Forelimb muscle (tissue), 1 donor: ENCODE results near the gene ACOT8. TPM values are rescaled to one million over a fixed set of nuclear protein-coding genes. Genes with fewer than 3 reads are reported as not detected.
"Not testable (repeated sequence)": the region's sequence is repeated elsewhere in the genome, so short reads cannot be mapped to it uniquely, and the experiment has no call there.

Source experiments
- DNase-seq: peaks from one replicate; pipeline ENCODE4 v3.0.0-alpha.2; 2013; ENCODE audit warnings: low read depth
- polyA plus RNA-seq: library from polyadenylated mRNA; unstranded; fragments of 120-200 nt; gene quantifications from one replicate; pipeline ENCODE4 v1.2.1, GENCODE V29; 2013; ENCODE audit not compliant: insufficient read length

The ACOT8 gene
- polyA plus RNA-seq: 23.4 TPM

GRCh38 chr20:45857114-45857881, at the start of gene ACOT8, which contains the start of gene ZSWIM3:
TSS of gene ACOT8 (minus strand) at chr20:45857392. CDS start at chr20:45857315, 77 bp downstream.
TSS of gene ZSWIM3 (plus strand) at chr20:45857614. CDS start at chr20:45857826, 212 bp downstream.
- DNase-seq: peak; percentile 100

DNA sequence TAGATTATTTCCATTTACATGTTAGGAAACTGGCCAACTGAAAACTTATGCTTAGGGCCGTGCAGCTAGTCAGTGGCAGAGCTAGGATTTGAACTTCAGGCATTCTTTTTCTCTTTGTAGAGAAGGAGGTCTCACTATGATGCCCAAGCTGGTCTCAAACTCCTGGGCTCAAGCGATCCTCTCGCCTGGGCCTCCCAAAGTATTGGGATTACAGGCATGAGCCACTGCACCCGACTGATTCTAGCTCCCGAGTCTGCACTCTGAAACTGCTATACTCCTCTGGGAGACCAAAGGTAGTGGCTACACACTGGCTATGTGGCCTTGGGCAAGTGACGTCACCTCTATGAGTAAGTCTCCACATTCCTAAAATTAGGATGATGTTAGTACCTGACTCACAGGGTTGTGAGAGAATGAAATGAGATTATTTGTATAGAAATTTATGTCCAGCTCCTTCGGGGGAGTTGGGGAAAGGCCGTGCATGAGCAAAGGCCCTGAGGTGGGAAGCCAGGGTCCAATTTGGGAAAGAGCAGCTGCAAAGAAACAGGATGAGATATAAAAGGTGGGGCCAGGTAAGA, 48.4 kb upstream of the ACOT8 start:
- DNase-seq: no peak

DNA sequence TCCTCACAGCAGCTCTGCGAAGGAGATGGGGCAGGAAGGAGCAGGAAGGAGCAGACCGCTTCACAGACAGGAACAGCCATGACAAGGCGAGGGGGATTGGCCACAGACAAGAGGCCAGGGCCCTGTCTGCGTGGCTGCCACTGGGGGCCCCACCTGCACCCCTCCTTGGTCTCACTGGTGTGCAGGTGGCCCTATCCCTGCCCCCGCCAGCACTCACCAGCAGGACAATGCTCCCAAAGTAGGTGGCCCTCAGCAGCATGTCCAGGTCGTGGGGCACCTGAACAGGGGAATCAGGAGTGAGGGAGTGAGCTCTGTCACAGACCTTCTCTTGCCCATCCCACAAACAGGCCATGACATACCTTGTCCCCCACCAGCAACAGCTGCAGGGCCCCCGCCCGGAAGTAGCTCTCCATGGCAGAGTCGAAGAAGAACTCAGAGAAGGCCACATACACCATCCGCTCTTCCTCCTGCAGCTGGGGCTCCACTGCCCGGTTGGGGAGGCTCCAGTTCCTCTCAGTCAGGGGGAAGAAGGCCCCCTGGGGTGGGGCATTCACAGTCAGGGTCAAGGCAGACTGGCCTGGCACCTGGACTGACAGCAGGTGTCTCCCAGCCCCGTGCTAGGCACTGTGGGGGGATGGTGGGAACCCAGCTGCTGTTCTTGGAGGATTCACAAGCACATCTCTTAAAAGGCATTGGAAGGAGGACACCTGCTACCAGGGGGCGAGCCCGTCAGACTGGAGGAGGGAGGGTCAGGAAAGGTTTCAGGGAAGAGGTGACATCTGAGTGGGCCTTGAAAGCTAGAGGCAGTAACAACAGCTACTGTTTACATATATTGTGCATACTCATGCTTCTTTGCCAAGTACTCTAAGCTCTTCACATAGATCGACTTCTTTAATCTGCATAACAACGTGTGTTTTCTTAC, 47.7 kb upstream of the ACOT8 start:
- no peak for DNase-seq

DNA sequence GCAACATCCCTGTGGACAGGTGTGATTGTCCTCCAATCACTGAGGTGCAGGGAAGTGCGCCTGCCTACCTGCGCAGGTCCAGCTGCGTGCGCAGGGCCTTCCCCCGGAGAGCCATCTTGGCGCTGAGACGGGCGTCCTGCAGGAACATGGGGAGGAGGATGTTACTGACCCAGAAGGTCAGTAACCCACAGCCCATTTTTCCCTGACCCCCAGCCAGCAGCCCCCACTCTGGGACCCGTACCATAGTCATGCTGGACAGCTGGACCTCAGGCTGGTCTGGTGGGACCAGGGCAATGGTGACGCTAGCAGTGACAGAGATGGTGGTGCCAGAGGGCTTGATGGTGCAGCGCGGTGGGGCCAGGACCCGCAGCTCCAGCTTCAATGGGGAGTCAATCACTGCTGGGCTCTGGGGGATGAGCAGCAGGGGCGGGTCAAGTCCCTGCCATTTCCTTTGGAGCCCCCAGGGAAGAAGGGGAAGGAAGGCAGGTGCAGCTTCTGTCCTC, 45.1 kb upstream of the ACOT8 start:
- no peak for DNase-seq

- not testable (repeated sequence) for DNase-seq
Measured at GRCh38 chr20:45901332-45901731, 44.1 kb upstream of the ACOT8 start.

DNA sequence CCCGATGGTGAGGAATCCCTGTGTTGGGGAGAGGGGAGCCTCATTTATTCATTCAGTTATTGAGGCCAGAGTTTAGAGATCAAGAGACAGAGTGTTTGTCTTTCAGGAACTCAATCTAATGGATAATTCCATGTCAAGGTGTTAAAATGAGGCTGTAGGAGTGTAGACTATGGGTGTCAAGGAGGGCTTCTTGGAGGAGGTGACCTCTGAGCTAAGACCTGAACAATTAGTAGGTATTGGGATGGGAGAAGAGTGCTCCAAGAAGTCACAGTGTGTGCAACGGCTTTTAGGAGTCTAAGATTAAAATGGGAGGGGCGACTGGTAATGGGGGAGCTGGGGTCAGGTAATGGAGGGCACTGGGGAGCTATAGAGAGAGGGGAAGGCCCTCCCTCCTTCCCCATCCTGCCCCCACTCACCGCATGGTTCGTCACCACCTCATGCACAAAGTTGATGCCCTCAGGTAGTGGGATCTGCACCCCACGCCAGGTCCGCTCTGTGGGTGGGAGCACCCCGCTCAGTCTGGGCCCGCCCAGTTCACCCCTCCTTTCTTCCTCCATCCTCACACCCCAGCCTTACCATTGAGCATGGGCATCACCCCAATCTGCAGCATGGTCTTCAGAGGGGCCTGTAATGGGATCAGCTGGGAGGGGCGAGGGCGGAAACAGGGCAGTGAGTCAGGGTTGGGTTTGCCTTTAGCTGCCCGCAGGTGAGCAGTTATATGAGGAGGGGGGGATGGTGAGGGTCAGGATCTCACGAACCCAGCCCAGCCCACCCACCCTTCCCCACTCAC, 42.0 kb upstream of the ACOT8 start:
- DNase-seq: no peak

DNA sequence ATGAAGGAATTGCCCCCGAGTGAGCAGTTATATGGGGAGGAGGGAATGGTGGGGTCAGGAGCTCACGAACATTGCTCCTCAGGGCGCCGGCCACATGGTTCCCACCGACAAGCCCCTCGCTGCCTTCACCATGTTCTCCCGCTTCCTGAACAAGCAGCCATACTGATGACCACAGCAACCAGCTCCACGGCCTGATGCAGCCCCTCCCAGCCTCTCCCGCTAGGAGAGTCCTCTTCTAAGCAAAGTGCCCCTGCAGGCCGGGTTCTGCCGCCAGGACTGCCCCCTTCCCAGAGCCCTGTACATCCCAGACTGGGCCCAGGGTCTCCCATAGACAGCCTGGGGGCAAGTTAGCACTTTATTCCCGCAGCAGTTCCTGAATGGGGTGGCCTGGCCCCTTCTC, 41.1 kb upstream of the ACOT8 start:
- no peak for DNase-seq

DNA sequence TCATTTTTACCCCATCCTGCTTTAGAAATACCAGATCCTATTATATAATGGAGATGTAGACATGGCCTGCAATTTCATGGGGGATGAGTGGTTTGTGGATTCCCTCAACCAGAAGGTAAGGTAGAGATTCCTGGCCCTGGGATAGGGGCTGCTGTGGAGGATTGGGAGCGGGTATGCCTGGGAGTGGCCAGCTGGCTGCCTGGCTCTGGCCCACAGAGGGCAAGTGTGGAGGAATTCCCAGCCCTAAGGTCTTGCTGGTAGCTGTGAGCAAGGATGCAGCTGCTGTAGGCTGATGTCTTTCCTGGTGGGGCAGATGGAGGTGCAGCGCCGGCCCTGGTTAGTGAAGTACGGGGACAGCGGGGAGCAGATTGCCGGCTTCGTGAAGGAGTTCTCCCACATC, 40.5 kb upstream of the ACOT8 start:
- no peak for DNase-seq

- DNase-seq: no peak
Measured at GRCh38 chr20:45897289-45897688, 40.1 kb upstream of the ACOT8 start.

- DNase-seq: no peak
Measured at GRCh38 chr20:45896641-45897161, 39.5 kb upstream of the ACOT8 start.

- no peak for DNase-seq
Measured at GRCh38 chr20:45894797-45895196, 37.6 kb upstream of the ACOT8 start.

GRCh38 chr20:45893831-45894230, 36.6 kb upstream of the ACOT8 start:
- DNase-seq: no peak

GRCh38 chr20:45892828-45893500, 35.8 kb upstream of the ACOT8 start:
- no peak for DNase-seq

DNA sequence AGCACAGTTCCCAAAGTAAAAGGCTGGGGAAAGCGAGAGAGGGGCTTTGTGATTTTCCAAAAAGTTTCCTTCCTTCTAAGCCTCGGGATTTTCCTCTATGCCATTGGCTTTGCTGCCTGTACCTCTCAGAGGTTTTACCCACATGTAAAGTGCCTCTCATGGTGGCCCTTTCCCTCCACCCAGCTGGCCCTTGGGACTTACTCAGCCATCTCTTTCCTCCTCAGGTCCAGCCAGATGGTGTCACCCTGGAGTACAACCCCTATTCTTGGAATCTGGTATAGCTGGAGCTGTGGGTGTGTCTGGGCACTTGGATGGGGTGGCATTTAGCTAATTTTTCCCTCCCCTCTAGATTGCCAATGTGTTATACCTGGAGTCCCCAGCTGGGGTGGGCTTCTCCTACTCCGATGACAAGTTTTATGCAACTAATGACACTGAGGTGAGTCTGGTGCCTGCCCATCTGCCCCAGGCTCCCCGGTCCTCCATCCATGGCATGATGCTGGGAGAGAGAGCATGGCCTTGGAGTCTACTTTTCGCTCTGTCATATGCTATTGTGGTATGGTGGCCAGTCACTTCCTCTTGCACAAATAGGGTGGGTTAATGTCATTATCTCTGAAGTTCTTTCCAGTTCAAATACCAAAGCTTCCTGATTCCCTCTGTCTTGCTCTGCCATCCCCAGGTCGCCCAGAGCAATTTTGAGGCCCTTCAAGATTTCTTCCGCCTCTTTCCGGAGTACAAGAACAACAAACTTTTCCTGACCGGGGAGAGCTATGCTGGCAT, 35.0 kb upstream of the ACOT8 start:
- no peak for DNase-seq

GRCh38 chr20:45890985-45891983, 34.1 kb upstream of the ACOT8 start, which contains the start of the genes CTSA and NEURL2:
TSS of gene CTSA (plus strand) at chr20:45891335. CDS start at chr20:45891569, 234 bp downstream.
TSS of gene NEURL2 (minus strand) at chr20:45891208. CDS start at chr20:45890991, 217 bp downstream.
- DNase-seq: peak; percentile 78

- DNase-seq: peak; percentile 70
Measured at GRCh38 chr20:45890077-45890984, 33.1 kb upstream of the ACOT8 start.

DNA sequence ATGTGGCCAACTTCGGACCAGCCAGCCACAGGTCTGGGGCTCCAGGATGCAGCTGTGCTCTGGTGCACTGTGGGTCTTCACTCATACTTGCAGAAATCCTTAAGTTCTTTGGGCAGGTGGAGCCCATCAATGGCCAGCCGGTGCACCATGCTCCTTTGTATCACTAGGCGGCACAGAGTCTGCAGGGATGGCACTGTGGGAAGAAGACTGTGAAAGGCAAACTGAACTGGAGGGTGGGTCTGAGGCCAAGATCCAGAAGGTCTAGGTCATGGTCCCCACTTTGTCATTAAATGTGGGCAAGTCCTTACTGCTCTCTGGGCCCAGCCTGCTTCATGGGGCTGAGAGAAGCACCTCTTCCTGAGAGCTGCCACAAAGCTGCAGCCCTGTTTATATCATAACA, 31.5 kb upstream of the ACOT8 start:
- no peak for DNase-seq
